ENCODE measurements around the gene KRT76.

- TF ChIP-seq CTCF (optimal IDR thresholded peaks at IDR 0.05 in 1 of 3, IDR thresholded peaks at IDR 0.05 in 1 of 3, conservative IDR thresholded peaks at IDR 0.05 in 1 of 3; ENCODE audit: extremely low read depth in 1 of 3, insufficient read depth in 2 of 3, low read length in 3 of 3) (no peak), EZH2 (IDR thresholded peaks at IDR 0.05; ENCODE audit: low read length) (no peak)
These were observed 11.9 kb upstream of the KRT76 start for GRCh38 chr12:52788876-52789636.
